Ammon's horn (tissue), 1 donor: ENCODE data around the gene TIPARP.
"Not testable (repeated sequence)": the region's sequence is repeated elsewhere in the genome, so short reads cannot be mapped to it uniquely, and the experiment has no call there.

Experiments used
- DNase-seq: peaks from one replicate; pipeline ENCODE4 v3.0.0-alpha.2; 2016; ENCODE audit warnings: low spot score

Gene TIPARP

GRCh38 chr3:156648086-156648485 is 26.3 kb upstream of the TIPARP start:
- no peak for DNase-seq

GRCh38 chr3:156649681-156650080 is 24.7 kb upstream of the TIPARP start:
- no peak for DNase-seq

- not testable (repeated sequence) for DNase-seq
These were observed 21.7 kb upstream of the TIPARP start for GRCh38 chr3:156652661-156653060.

GRCh38 chr3:156654834-156655233 is 19.6 kb upstream of the TIPARP start:
- no peak for DNase-seq

GRCh38 chr3:156655819-156656550 is 18.4 kb upstream of the TIPARP start:
- DNase-seq, result no peak

GRCh38 chr3:156657440-156657839 is 16.9 kb upstream of the TIPARP start:
- DNase-seq, result no peak

GRCh38 chr3:156657862-156658731 is 16.3 kb upstream of the TIPARP start:
- DNase-seq, result no peak

- no peak for DNase-seq
These were observed 15.7 kb upstream of the TIPARP start for GRCh38 chr3:156658732-156659090.

- peak; percentile 37 for DNase-seq
These were observed 15.1 kb upstream of the TIPARP start for GRCh38 chr3:156659260-156659659.

GRCh38 chr3:156661155-156661554 is 13.2 kb upstream of the TIPARP start:
- DNase-seq, result no peak

- no peak for DNase-seq
These were observed 10.2 kb upstream of the TIPARP start for GRCh38 chr3:156664011-156664830.

GRCh38 chr3:156664831-156665178 is 9.6 kb upstream of the TIPARP start:
- no peak for DNase-seq

- DNase-seq, result no peak
These were observed 9.1 kb upstream of the TIPARP start for GRCh38 chr3:156665291-156665690.

- DNase-seq, result no peak
These were observed 8.3 kb upstream of the TIPARP start for GRCh38 chr3:156666073-156666472.

GRCh38 chr3:156668073-156668763 is 6.2 kb upstream of the TIPARP start:
- DNase-seq, result no peak

- DNase-seq, result no peak
These were observed 4.3 kb upstream of the TIPARP start for GRCh38 chr3:156670077-156670476.

GRCh38 chr3:156670652-156671051 is 3.7 kb upstream of the TIPARP start:
- no peak for DNase-seq

- DNase-seq, result no peak
These were observed 701 bp upstream of the TIPARP start for GRCh38 chr3:156673732-156674045.

GRCh38 chr3:156674911-156675829 is 780 bp downstream of the TIPARP start:
- DNase-seq, result peak; percentile 52

GRCh38 chr3:156675830-156676767 is 1.7 kb downstream of the TIPARP start:
- DNase-seq, result no peak
